NB4 (cell line): ENCODE data around the gene MYH15.

Source experiments
- CTCF ChIP-seq: IDR thresholded peaks from one replicate; pipeline ENCODE4 v1.5.1; 2012; ENCODE audit warnings: low read depth, low read length
- MAX ChIP-seq: IDR thresholded peaks from 2 replicates; pipeline ENCODE4 v1.6.1; 2011; ENCODE audit warnings: low read depth, low read length
- POLR2A ChIP-seq: IDR thresholded peaks from 2 replicates; pipeline ENCODE4 v1.6.1; 2011; ENCODE audit warnings: mild to moderate bottlenecking; ENCODE audit not compliant: insufficient read length; ENCODE audit errors: extremely low read depth

GRCh38 chr3:108410531-108410984 is 99.8 kb downstream of the MYH15 start:
- TF ChIP-seq CTCF, result no peak
- no peak for TF ChIP-seq POLR2A
- TF ChIP-seq MAX, result no peak
